Ishikawa (cell line): ENCODE measurements around the gene METTL1.
A peak's percentile ranks its signal among the peaks of the same experiment; 100 is the strongest.

ENCODE experiments used
- CEBPB ChIP-seq: IDR thresholded peaks from 2 replicates; pipeline ENCODE4 v1.6.1; 2012
- CREB1 ChIP-seq: IDR thresholded peaks from 2 replicates; pipeline ENCODE4 v1.6.1; 2012; ENCODE audit warnings: low read depth
- EGR1 ChIP-seq: IDR thresholded peaks from 2 replicates; pipeline ENCODE4 v1.6.1; 2012
- EP300 ChIP-seq: IDR thresholded peaks from 2 replicates; pipeline ENCODE4 v1.6.1; 2012; ENCODE audit warnings: borderline replicate concordance
- FOXM1 ChIP-seq: IDR thresholded peaks from 2 replicates; pipeline ENCODE4 v1.6.1; 2012; ENCODE audit warnings: low read depth, borderline replicate concordance
- MAX ChIP-seq: IDR thresholded peaks from 2 replicates; pipeline ENCODE4 v1.6.1; 2012
- NFIC ChIP-seq: IDR thresholded peaks from 2 replicates; pipeline ENCODE4 v1.6.1; 2012
- RAD21 ChIP-seq: IDR thresholded peaks from 2 replicates; pipeline ENCODE4 v1.6.1; 2012; ENCODE audit warnings: low read depth
- REST ChIP-seq: IDR thresholded peaks from 2 replicates; pipeline ENCODE4 v1.6.1; 2012; ENCODE audit warnings: low read depth, mild to moderate bottlenecking
- TAF1 ChIP-seq: IDR thresholded peaks from 2 replicates; pipeline ENCODE4 v1.6.1; 2012; ENCODE audit warnings: low read depth, mild to moderate bottlenecking
- TCF12 ChIP-seq: IDR thresholded peaks from 2 replicates; pipeline ENCODE4 v1.6.1; 2012; ENCODE audit warnings: low read depth
- TEAD4 ChIP-seq: IDR thresholded peaks from 2 replicates; pipeline ENCODE4 v1.6.1; 2012
- USF1 ChIP-seq: IDR thresholded peaks from 2 replicates; pipeline ENCODE4 v1.6.1; 2012
- YY1 ChIP-seq: IDR thresholded peaks from 2 replicates; pipeline ENCODE4 v1.6.1; 2012; ENCODE audit warnings: low read depth
- ZBTB7A ChIP-seq: IDR thresholded peaks from 2 replicates; pipeline ENCODE4 v1.6.1; 2012; ENCODE audit warnings: low read depth

The METTL1 gene

GRCh38 chr12:57761391-57761998, 10.4 kb downstream of the METTL1 start:
- no peak for TF ChIP-seq MAX
- TF ChIP-seq CREB1, result no peak
- TF ChIP-seq CEBPB, result no peak
- no peak for TF ChIP-seq FOXM1
- no peak for TF ChIP-seq EP300
- TF ChIP-seq NFIC, result no peak
- no peak for TF ChIP-seq ZBTB7A
- no peak for TF ChIP-seq EGR1
- TF ChIP-seq REST, result no peak

- no peak for TF ChIP-seq RAD21
- no peak for TF ChIP-seq CEBPB
- no peak for TF ChIP-seq NFIC
- TF ChIP-seq EGR1, result no peak
- TF ChIP-seq REST, result peak; percentile 97
- TF ChIP-seq YY1, result no peak
- no peak for TF ChIP-seq FOXM1
- TF ChIP-seq TCF12, result no peak
- TF ChIP-seq ZBTB7A, result peak; percentile 91
- 0 out of 2 replicates have a peak, but pooled peaks have one; percentile 25 for TF ChIP-seq TEAD4
- TF ChIP-seq TAF1, result no peak
- no peak for TF ChIP-seq USF1
- TF ChIP-seq EP300, result no peak
- no peak for TF ChIP-seq MAX
- TF ChIP-seq CREB1, result no peak
These were observed 11.4 kb downstream of the METTL1 start for GRCh38 chr12:57760347-57760982.

- TF ChIP-seq FOXM1, result no peak
- TF ChIP-seq RAD21, result peak; percentile 31; the same call in 1 of the 2 replicates
These were observed 12.4 kb downstream of the METTL1 start for GRCh38 chr12:57759360-57759980.

- TF ChIP-seq CEBPB (no peak), TAF1 (no peak), ZBTB7A (no peak), REST (no peak), MAX (no peak), TEAD4 (no peak), TCF12 (no peak), NFIC (no peak), USF1 (no peak), CREB1 (no peak), FOXM1 (no peak), EGR1 (no peak), EP300 (no peak), RAD21 (no peak), YY1 (no peak)
These were observed 13.1 kb downstream of the METTL1 start for GRCh38 chr12:57758552-57759359.
